LNCaP clone FGC (cell line): Measurements from ENCODE around the gene ARF6.

Experiments used
- DNase-seq: peaks from one replicate; pipeline ENCODE4 v3.0.0-alpha.2; 2011; ENCODE audit warnings: low read depth
- H3K4me3 ChIP-seq: 2 replicates; pipeline ENCODE4 v1.5.1; 2011; ENCODE audit warnings: mild to moderate bottlenecking, low read depth, low read length, control low read depth
- CTCF ChIP-seq: IDR thresholded peaks from 2 replicates; pipeline ENCODE4 v1.5.1; 2012; ENCODE audit warnings: mild to moderate bottlenecking; ENCODE audit not compliant: control insufficient read depth, insufficient read depth; ENCODE audit errors: extremely low read depth

Gene ARF6

GRCh38 chr14:49879646-49880204, 13.2 kb upstream of the ARF6 start:
- peak; percentile 22 for DNase-seq
- no peak overlapping the region for H3K4me3 ChIP-seq
- peak; percentile 56 for TF ChIP-seq CTCF

GRCh38 chr14:49880267-49881064, 12.4 kb upstream of the ARF6 start:
- TF ChIP-seq CTCF = no peak
- no peak overlapping the region for H3K4me3 ChIP-seq
- DNase-seq = no peak

GRCh38 chr14:49881350-49882001, 11.4 kb upstream of the ARF6 start:
- TF ChIP-seq CTCF = no peak
- no peak for DNase-seq
- H3K4me3 ChIP-seq = no peak overlapping the region

GRCh38 chr14:49882826-49883694, 9.8 kb upstream of the ARF6 start:
- no peak for TF ChIP-seq CTCF
- H3K4me3 ChIP-seq = no peak overlapping the region
- DNase-seq = no peak

GRCh38 chr14:49886523-49886922, 6.4 kb upstream of the ARF6 start:
- no peak for TF ChIP-seq CTCF
- no peak for DNase-seq
- no peak overlapping the region for H3K4me3 ChIP-seq

GRCh38 chr14:49888293-49888692, 4.6 kb upstream of the ARF6 start:
- peak; percentile 92 for DNase-seq
- H3K4me3 ChIP-seq = no peak overlapping the region
- no peak for TF ChIP-seq CTCF
